GM12873 (cell line): Measurements from ENCODE around the gene NUDT3.

Experiments
- TF ChIP-seq, protein P1 (sequence below): IDR thresholded peaks from 2 replicates; pipeline ENCODE4 v1.5.1; 2012; ENCODE audit warnings: low read depth, mild to moderate bottlenecking, moderate library complexity, low read length, control low read depth; ENCODE audit not compliant: insufficient read depth; ENCODE audit errors: missing control alignments

NUDT3 gene

DNA sequence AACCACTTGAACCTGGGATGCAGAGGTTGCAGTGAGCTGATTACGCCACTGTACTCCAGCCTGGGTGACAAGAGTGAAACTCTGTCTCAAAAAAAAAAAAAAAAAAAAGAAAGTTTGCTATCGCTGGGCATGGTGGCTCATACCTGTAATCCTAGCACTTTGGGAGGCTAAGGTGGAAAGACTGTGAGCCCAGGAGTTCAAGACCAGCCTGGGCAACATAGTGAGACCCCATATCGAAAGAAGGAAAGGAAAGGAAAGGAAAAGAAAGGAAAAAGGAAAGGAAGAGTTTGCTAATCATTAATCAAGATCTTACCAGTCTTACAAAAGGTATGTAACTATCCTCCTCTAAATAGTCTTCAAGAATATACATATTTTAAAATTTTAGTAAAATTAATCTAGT, 88.3 kb downstream of the NUDT3 start:
- TF ChIP-seq, protein P1, sequence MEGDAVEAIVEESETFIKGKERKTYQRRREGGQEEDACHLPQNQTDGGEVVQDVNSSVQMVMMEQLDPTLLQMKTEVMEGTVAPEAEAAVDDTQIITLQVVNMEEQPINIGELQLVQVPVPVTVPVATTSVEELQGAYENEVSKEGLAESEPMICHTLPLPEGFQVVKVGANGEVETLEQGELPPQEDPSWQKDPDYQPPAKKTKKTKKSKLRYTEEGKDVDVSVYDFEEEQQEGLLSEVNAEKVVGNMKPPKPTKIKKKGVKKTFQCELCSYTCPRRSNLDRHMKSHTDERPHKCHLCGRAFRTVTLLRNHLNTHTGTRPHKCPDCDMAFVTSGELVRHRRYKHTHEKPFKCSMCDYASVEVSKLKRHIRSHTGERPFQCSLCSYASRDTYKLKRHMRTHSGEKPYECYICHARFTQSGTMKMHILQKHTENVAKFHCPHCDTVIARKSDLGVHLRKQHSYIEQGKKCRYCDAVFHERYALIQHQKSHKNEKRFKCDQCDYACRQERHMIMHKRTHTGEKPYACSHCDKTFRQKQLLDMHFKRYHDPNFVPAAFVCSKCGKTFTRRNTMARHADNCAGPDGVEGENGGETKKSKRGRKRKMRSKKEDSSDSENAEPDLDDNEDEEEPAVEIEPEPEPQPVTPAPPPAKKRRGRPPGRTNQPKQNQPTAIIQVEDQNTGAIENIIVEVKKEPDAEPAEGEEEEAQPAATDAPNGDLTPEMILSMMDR, result no peak

DNA sequence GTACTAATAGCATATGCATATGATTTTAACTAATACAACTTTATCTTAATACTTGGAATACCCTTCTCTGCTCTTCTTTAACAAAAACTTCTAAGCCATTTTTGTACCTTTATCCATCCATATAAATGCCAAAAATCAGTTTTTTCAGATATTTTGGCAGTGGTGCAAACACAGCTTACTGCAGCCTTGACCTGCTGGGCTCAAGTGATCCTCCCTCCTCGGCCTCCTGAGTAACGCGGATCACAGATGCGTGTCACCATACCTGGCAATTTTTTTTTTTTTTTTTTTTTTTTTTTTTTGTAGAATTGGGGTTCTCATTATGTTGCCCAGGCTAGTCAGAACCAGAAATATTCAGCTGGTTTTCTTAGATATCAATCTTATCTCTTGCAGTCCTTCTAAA, 89.5 kb downstream of the NUDT3 start:
- TF ChIP-seq, protein P1, result no peak

DNA sequence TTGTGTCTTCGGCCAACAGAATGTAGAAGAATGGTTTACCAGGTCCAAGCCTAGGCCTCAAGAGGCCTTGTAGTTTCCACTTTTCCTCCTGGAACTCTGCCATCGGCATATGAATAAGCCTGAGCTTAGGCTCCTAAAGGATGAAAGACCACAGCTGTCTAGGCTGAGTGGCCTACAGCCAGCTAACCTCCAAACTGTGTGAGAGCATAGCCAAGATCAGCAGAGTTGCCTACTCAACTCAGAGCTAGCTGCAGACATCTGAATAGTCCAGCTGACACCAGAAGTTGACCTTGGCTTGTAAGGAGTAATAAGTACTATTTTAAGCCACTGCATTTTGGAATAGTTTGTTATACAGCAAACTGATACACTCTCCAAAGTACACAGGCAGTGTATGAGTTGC, 91.1 kb downstream of the NUDT3 start:
- TF ChIP-seq, protein P1, result no peak

DNA sequence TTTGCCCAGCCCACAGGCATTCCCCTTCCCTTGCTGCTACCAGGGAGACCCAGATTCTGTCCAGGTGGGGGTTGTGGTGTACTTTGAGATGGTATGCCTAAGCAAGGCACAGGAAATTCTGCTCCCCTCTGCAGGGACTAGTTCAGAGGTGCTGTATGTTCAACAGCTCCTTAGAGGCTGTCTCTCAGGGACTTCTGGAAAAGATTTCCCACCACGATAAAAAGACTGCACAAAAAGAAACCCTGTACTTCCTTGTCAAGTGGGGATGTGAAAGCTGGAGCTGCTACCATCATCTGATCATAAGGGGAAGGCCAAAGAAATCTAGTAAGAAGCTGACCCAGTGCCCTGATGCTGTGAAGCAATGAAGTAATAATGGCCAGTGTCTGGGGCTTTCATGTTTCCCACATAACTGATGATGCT, 92.1 kb downstream of the NUDT3 start:
- TF ChIP-seq, protein P1, result no peak

DNA sequence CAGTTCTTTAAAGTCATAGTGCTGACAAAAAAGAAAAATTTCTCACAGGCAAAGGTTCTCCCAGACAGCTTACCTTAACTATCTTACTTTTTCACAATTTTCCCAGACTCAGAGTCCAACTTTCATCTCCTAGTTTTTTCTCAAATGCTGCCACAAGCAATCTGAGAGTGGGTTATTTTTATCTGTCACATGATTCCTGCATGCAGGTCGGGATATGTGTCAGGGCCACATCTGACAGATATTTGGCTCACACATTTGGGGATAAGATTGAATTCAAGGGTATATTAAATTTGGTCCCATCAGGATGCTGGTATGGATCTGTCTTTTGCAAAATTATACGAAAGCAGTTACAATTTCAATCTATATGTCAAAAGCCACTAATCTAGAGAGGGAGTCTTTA, 93.5 kb downstream of the NUDT3 start:
- TF ChIP-seq, protein P1, result no peak

DNA sequence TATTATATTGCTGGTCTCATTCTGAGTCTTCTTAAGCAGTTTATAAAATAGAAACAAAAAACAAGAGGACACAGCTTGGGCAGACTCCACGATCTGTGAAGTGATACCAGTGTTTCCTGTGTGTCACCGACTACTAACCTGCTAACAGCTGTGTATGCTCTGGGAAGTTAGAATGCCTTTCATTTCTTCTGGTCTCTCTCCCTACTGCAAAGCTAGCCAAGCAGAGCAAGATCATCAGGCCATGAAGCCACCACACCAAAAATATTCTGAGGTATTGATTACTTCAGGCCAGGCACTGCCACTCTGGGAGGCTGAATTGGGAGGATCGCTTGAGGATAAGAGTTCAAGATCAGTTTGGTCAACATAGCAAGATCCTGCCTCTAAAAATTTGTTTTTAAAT, 96.7 kb downstream of the NUDT3 start:
- TF ChIP-seq, protein P1, result no peak

DNA sequence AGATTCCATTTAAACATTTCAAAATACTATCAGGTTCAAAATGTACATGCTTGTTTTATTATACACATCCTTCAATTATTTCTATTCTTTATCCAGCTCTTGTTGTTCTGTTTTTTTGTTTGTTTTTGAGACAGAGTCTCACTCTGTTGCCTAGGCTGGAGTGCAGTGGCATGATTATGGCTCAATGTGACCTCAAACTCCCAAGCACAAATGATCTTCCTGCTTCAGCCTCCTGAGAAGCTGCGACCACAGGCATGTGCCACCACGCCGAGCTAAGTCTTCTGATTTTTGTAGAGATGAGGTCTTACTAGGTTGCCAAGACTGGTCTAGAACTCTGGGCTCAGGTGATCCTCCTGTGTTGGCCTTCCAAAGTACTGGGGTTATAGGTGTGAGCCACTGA, 99.5 kb downstream of the NUDT3 start:
- TF ChIP-seq, protein P1, result no peak
